Erythroblast (primary cell): ENCODE results near the gene MED27.

ENCODE experiments used
- GATA1 ChIP-seq: IDR thresholded peaks from 2 replicates; pipeline ENCODE4 v1.6.1; 2011; ENCODE audit warnings: low read depth, mild to moderate bottlenecking, control low read depth, low read length, moderate library complexity
- POLR2A ChIP-seq: IDR thresholded peaks from 2 replicates; pipeline ENCODE4 v1.6.1; 2011; ENCODE audit warnings: mild to moderate bottlenecking, low read length

- no peak for TF ChIP-seq POLR2A
- no peak for TF ChIP-seq GATA1
These were observed 111.0 kb downstream of the MED27 start for GRCh38 chr9:131968632-131969031.
